HL-60 (cell line): Measurements from ENCODE around the gene SOX9.
"Not testable (repeated sequence)": the region's sequence is repeated elsewhere in the genome, so short reads cannot be mapped to it uniquely, and the experiment has no call there.

ENCODE experiments used
- CTCF ChIP-seq: IDR thresholded peaks from one replicate; pipeline ENCODE4 v1.5.1; 2011; ENCODE audit warnings: low read length, control low read depth, inconsistent platforms; ENCODE audit not compliant: insufficient read depth
- GABPA ChIP-seq: IDR thresholded peaks from 2 replicates; pipeline ENCODE4 v1.6.1; 2012; ENCODE audit warnings: low read depth
- POLR2AphosphoS5 ChIP-seq: IDR thresholded peaks from 2 replicates; pipeline ENCODE4 v1.6.1; 2012; ENCODE audit warnings: low read depth
- REST ChIP-seq: IDR thresholded peaks from 2 replicates; pipeline ENCODE4 v1.6.1; 2012; ENCODE audit warnings: low read depth; ENCODE audit not compliant: insufficient replicate concordance
- SPI1 ChIP-seq: IDR thresholded peaks from 2 replicates; pipeline ENCODE4 v1.6.1; 2012; ENCODE audit warnings: low read depth, mild to moderate bottlenecking, borderline replicate concordance

GRCh38 chr17:72142097-72142496 lies 21.3 kb downstream of the SOX9 start:
- TF ChIP-seq REST, CTCF, POLR2AphosphoS5, GABPA, SPI1: not testable (repeated sequence)
